OCI-LY7 (cell line): Measurements from ENCODE around the gene PHKG2.

Experiments
- CTCF ChIP-seq: fragments of 200-600 bp; sonication (generic); conservative IDR thresholded peaks from 2 replicates; pipeline ENCODE4 v1.5.1; 2014; ENCODE audit warnings: mild to moderate bottlenecking, antibody characterized with exemption, low read length, moderate library complexity, mixed read lengths
- EZH2phosphoT487 ChIP-seq: fragments of 200-600 bp; sonication (generic); IDR thresholded peaks from 2 replicates; pipeline ENCODE4 v1.6.1; 2018; ENCODE audit warnings: low read depth, borderline replicate concordance, mild to moderate bottlenecking, mixed run types, antibody characterized with exemption, low read length, moderate library complexity, mixed read lengths

DNA sequence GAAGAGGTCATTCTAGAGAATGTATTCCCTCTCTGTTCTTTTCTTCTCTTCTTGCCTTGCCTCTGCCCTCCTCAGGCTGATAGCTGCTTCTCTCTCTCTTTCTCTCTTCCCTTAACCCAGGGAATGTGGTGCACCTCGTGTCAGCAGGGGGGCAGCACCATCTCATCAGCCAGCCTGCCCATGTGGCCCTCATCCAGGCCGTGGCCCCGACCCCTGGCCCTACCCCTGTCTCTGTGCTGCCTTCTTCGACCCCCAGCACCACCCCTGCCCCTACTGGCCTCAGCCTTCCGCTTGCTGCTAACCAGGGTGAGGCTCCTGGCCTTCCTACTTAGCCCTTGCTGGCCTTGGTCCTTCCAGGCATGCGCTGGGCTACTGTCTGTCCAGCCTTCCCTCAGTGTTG lies 25.8 kb upstream of the PHKG2 start:
- TF ChIP-seq CTCF, result peak; percentile 39; the same call in 1 of the 2 replicates
- TF ChIP-seq EZH2phosphoT487, result no peak
